CD1c-positive myeloid dendritic cell (primary cell): ENCODE measurements around the gene DDX4.

Experiments
- DNase-seq: peaks from one replicate; pipeline ENCODE4 v3.0.0-alpha.2; 2016; ENCODE audit errors: extremely low spot score

DDX4 gene

GRCh38 chr5:55821731-55822512, 84.1 kb downstream of the DDX4 start:
- no peak for DNase-seq

DNA sequence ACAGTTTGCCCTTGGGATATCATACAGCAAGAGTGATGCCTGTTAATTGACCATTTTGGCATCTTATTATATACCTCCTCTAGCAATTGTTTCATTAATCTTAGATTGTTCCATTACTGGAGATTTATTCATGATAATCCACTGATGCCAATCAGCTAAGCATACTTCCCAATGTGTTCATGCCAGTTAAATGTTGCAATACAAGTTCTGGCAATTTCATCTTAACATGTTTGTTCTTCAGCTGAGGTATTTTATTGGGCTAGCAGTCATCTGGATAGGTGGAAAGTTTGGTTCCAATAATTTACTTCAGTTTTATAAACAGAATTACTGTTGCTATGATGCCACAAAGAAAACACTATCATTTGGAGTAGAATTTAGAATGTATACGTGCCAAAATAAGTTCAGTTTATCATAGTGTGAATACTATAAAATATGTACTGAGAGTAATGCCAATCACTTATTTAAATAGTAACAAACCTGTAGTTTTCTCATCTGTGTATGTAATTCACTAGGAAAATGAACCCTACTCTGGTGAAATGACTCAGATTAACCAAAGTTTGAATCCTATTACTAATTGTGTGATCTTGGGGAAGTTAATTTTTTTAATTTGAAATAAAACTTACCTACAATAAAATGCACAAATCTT, 85.4 kb downstream of the DDX4 start:
- DNase-seq = no peak

GRCh38 chr5:55829956-55830355, 92.1 kb downstream of the DDX4 start:
- DNase-seq = no peak

DNA sequence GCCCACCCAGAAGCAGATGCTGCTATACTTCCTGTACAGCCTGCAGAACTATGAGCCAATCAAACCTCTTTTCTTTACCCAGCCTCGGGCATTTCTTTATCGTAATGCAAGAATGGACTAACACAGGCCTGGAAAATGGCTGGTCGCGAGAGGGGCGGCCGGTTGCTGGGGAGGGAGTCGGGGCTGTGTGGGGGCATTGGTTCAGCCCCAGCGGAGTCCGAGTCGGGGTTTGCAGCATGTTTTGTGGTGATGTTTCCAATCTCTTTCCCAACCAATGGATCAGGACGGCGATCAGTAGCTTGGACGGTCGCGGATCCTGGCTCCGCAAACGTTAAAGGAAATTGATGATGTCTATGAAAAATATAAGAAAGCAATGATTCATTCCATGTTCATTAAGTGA, 94.6 kb downstream of the DDX4 start:
- DNase-seq = no peak

GRCh38 chr5:55836191-55836590, 98.3 kb downstream of the DDX4 start:
- DNase-seq = no peak

- DNase-seq = no peak
Observed at GRCh38 chr5:55841976-55842375, 104.1 kb downstream of the DDX4 start.

- no peak for DNase-seq
Observed at GRCh38 chr5:55847837-55848236, 110.0 kb downstream of the DDX4 start.

GRCh38 chr5:55848783-55849182, 110.9 kb downstream of the DDX4 start:
- DNase-seq = no peak

GRCh38 chr5:55850839-55851674, 113.2 kb downstream of the DDX4 start, which contains the start of gene IL31RA:
Gene IL31RA, plus strand, starts transcription at chr5:55851357. Its CDS starts 214 bp downstream, at chr5:55851571.
- DNase-seq = peak; percentile 11

GRCh38 chr5:55851675-55851979, 113.8 kb downstream of the DDX4 start:
- DNase-seq = no peak

- DNase-seq = no peak
Observed at GRCh38 chr5:55852503-55852902, 114.6 kb downstream of the DDX4 start.

DNA sequence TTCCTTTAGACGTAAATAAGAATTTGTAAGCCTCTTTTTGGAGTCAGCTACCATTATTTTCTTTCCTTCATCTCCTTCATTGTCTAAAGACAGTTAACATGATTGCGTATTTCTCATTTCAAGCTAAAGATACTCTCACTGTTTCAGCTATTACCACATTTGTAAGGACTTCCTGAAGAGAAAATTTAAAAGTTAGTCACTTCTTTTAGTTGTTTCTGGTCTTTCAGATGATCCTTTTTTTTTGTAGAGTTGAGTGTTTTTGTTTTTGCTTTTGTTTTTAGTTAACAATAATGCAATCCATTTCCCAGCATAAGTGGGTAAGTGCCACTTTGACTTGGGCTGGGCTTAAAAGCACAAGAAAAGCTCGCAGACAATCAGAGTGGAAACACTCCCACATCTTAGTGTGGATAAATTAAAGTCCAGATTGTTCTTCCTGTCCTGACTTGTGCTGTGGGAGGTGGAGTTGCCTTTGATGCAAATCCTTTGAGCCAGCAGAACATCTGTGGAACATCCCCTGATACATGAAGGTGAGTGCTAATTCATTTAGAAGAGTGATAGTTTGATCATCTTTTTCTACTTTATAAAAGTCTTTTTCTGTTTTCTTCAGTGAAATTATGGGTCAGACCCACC, 115.3 kb downstream of the DDX4 start:
- no peak for DNase-seq

- no peak for DNase-seq
Observed at GRCh38 chr5:55853818-55854217, 116.0 kb downstream of the DDX4 start.

GRCh38 chr5:55855509-55855908, 117.6 kb downstream of the DDX4 start:
- DNase-seq = no peak

GRCh38 chr5:55856516-55857246, 118.8 kb downstream of the DDX4 start:
- peak; percentile 33 for DNase-seq

DNA sequence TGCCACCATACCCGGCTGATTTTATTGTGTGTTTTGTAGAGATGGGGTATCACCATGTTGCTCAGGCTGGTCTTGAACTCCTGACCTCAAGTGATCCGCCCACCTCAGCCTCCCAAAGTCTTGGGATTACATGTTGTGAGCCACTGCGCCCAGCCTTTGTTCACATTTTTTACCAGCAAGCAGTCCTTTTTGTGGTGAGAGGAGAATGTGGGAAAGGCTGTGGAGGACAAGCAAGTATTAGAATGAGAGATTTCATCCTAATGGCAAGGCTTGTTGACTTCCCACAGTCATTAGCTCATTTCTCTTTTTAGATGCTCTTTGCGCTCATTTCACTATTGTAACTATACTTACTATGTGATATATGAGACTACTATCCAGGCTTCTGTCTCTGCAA, 119.4 kb downstream of the DDX4 start:
- DNase-seq = no peak

- no peak for DNase-seq
Observed at GRCh38 chr5:55858104-55858503, 120.2 kb downstream of the DDX4 start.

GRCh38 chr5:55860288-55860687, 122.4 kb downstream of the DDX4 start:
- peak; percentile 25 for DNase-seq

DNA sequence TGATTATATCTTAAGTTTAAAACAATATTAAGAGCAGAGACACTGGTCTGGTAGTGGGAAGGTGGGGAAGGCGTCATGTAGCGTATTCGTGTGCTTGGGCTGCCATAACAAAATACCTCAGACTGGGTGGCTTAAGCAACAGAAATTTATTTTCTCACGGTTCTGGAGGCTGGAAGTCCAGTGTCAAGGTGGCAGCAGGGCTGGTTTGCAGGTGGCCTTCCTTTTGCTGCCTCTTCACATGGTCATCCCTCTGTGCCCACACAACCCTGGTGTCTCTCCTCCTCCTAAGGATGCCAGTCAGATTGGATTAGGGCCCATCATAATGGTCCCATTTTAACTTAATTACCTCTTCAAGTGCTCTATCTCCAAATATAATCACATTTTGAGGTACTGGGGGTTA, 122.8 kb downstream of the DDX4 start:
- no peak for DNase-seq

DNA sequence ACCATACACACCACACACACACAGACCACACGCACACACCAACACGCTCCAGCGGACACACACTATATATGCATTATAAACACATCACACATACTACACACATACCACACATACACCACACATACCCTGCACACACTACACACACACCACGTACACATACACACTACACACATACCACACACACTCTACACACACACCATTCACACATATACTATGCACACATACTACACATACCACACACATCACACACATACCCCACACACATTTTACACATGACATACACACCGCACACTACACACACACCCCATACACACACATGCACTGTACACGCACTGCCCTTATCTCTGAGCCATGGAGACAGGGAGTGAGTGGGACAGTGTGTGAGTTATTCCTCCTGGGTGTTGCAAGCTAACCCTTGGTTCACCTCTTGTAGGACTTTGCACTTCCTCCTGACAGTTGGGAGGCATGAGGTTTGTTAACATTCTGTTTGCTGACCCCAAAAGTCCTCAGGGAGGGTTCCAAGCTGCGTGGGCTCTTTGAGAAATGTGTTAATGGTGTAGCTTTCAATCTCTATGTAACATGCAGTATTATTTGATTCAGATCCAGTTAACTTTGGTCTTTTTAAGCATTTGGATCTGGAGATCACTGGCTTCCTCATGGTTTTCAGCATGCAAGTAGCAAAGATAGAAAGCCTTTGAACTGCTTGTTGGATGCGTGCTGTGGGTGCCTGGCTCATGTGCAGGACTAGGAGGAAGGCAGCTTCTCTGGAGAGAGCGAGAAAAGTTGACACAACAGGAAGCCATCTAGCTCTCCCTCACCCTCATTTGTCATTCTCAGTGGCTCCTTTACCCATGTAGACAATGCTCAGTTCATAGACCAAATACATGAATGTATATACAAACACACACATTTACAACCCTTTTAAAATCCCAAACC, 127.0 kb downstream of the DDX4 start:
- DNase-seq = peak; percentile 48
